Measurements from ENCODE around the gene GPC4.

- TF ChIP-seq CREB1 (IDR thresholded peaks at IDR 0.05; ENCODE audit: low read depth) (no peak), TAF1 (IDR thresholded peaks at IDR 0.05; ENCODE audit: low read depth) (no peak), RAD21 (IDR thresholded peaks at IDR 0.05; ENCODE audit: low read depth) (no peak), USF1 (IDR thresholded peaks at IDR 0.05) (no peak)
Measured at GRCh38 chrX:133435544-133436124, 20.3 kb upstream of the GPC4 start.

Measured in Ishikawa (cell line).